ENCODE results near the gene MTRF1L.
"Not testable (repeated sequence)": the region's sequence is repeated elsewhere in the genome, so short reads cannot be mapped to it uniquely, and the experiment has no call there.

MTRF1L gene

GRCh38 chr6:152975204-152975915, 27.1 kb downstream of the MTRF1L start:
- H3K4me1 Mint-ChIP-seq, result peaks cover 14% of the 10 kb centered on the region
- ATAC-seq (ENCODE audit: low read depth), result peak; percentile 42

GRCh38 chr6:152973916-152974315, 28.6 kb downstream of the MTRF1L start:
- Mint-ChIP-seq H3K27ac (no peak overlapping the region), H3K4me3 (no peak overlapping the region), H3K36me3 (peaks cover 37% of the 10 kb centered on the region), H3K27me3 (no peaks in the 10 kb centered on the region), H3K4me1 (peaks cover 11% of the 10 kb centered on the region), H3K9me3 (peaks cover 6% of the 10 kb centered on the region)
- DNase-seq (ENCODE audit: low spot score in 2 of 2) (no peak), ATAC-seq (ENCODE audit: low read depth) (no peak)

More at GRCh38 chr6:152975204-152975915, 27.1 kb downstream of the MTRF1L start:
- Mint-ChIP-seq H3K36me3 (peaks cover 29% of the 10 kb centered on the region), H3K27me3 (no peaks in the 10 kb centered on the region), H3K27ac (peak overlapping the region; percentile 53), H3K9me3 (no peaks in the 10 kb centered on the region), H3K4me3 (no peak overlapping the region)
- no peak for DNase-seq (ENCODE audit: low spot score in 2 of 2)

GRCh38 chr6:152969688-152970418, 32.7 kb downstream of the MTRF1L start:
- no peak overlapping the region for H3K4me3 Mint-ChIP-seq
- no peaks in the 10 kb centered on the region for H3K27me3 Mint-ChIP-seq
- H3K36me3 Mint-ChIP-seq, result peaks cover 24% of the 10 kb centered on the region
- ATAC-seq (ENCODE audit: low read depth) (no peak), DNase-seq (ENCODE audit: low spot score in 2 of 2) (no peak)
- H3K9me3 Mint-ChIP-seq, result peaks cover 8% of the 10 kb centered on the region
- no peak overlapping the region for H3K27ac Mint-ChIP-seq
- no peaks in the 10 kb centered on the region for H3K4me1 Mint-ChIP-seq

- DNase-seq (ENCODE audit: low spot score in 2 of 2); H3K27ac Mint-ChIP-seq; H3K9me3 Mint-ChIP-seq; ATAC-seq (ENCODE audit: low read depth); H3K4me3 Mint-ChIP-seq; H3K27me3 Mint-ChIP-seq; H3K4me1 Mint-ChIP-seq: not testable (repeated sequence)
- H3K36me3 Mint-ChIP-seq, result peaks cover 17% of the 10 kb centered on the region
Measured at GRCh38 chr6:152966168-152966894, 36.2 kb downstream of the MTRF1L start.

- H3K27me3 Mint-ChIP-seq, result peaks cover 8% of the 10 kb centered on the region
- H3K4me3 Mint-ChIP-seq, result no peak overlapping the region
- ATAC-seq (ENCODE audit: low read depth), result no peak
- H3K4me1 Mint-ChIP-seq, result no peaks in the 10 kb centered on the region
- H3K9me3 Mint-ChIP-seq, result no peaks in the 10 kb centered on the region
- no peak overlapping the region for H3K27ac Mint-ChIP-seq
- H3K36me3 Mint-ChIP-seq, result peaks cover 2% of the 10 kb centered on the region
- DNase-seq (ENCODE audit: low spot score in 2 of 2), result no peak
Measured at GRCh38 chr6:152959333-152959732, 43.2 kb downstream of the MTRF1L start.

GRCh38 chr6:152957796-152958195, 44.7 kb downstream of the MTRF1L start:
- H3K36me3 Mint-ChIP-seq, result peaks cover 2% of the 10 kb centered on the region
- no peaks in the 10 kb centered on the region for H3K4me1 Mint-ChIP-seq
- no peak for DNase-seq (ENCODE audit: low spot score in 2 of 2)
- H3K4me3 Mint-ChIP-seq, result no peak overlapping the region
- no peak for ATAC-seq (ENCODE audit: low read depth)
- peaks cover 8% of the 10 kb centered on the region for H3K27me3 Mint-ChIP-seq
- H3K27ac Mint-ChIP-seq, result no peak overlapping the region
- H3K9me3 Mint-ChIP-seq, result no peaks in the 10 kb centered on the region

GRCh38 chr6:152954443-152954842, 48.1 kb downstream of the MTRF1L start:
- DNase-seq (ENCODE audit: low spot score in 2 of 2) (no peak), ATAC-seq (ENCODE audit: low read depth) (no peak)
- H3K4me3 Mint-ChIP-seq, result no peak overlapping the region
- H3K27me3 Mint-ChIP-seq, result peaks cover 6% of the 10 kb centered on the region
- H3K9me3 Mint-ChIP-seq, result no peaks in the 10 kb centered on the region
- no peaks in the 10 kb centered on the region for H3K36me3 Mint-ChIP-seq
- H3K27ac Mint-ChIP-seq, result no peak overlapping the region
- no peaks in the 10 kb centered on the region for H3K4me1 Mint-ChIP-seq

- ATAC-seq (ENCODE audit: low read depth) (no peak), DNase-seq (ENCODE audit: low spot score in 2 of 2) (no peak)
- no peak overlapping the region for H3K4me3 Mint-ChIP-seq
- no peaks in the 10 kb centered on the region for H3K36me3 Mint-ChIP-seq
- no peak overlapping the region for H3K27ac Mint-ChIP-seq
- peaks cover 6% of the 10 kb centered on the region for H3K27me3 Mint-ChIP-seq
- no peaks in the 10 kb centered on the region for H3K9me3 Mint-ChIP-seq
- peaks cover 4% of the 10 kb centered on the region for H3K4me1 Mint-ChIP-seq
Measured at GRCh38 chr6:152952866-152953509, 49.5 kb downstream of the MTRF1L start.

- Mint-ChIP-seq H3K36me3 (no peaks in the 10 kb centered on the region), H3K27me3 (peaks cover 6% of the 10 kb centered on the region), H3K4me3 (no peak overlapping the region), H3K9me3 (no peaks in the 10 kb centered on the region), H3K4me1 (peaks cover 6% of the 10 kb centered on the region), H3K27ac (no peak overlapping the region)
- no peak for ATAC-seq (ENCODE audit: low read depth)
- no peak for DNase-seq (ENCODE audit: low spot score in 2 of 2)
Measured at GRCh38 chr6:152952045-152952444, 50.5 kb downstream of the MTRF1L start.

- Mint-ChIP-seq H3K4me1 (peaks cover 6% of the 10 kb centered on the region), H3K36me3 (no peaks in the 10 kb centered on the region), H3K9me3 (no peaks in the 10 kb centered on the region), H3K4me3 (no peak overlapping the region), H3K27me3 (peaks cover 3% of the 10 kb centered on the region), H3K27ac (no peak overlapping the region)
- no peak for DNase-seq (ENCODE audit: low spot score in 2 of 2)
- no peak for ATAC-seq (ENCODE audit: low read depth)
Measured at GRCh38 chr6:152950240-152950639, 52.3 kb downstream of the MTRF1L start.

- peaks cover 6% of the 10 kb centered on the region for H3K4me1 Mint-ChIP-seq
- peaks cover 4% of the 10 kb centered on the region for H3K27me3 Mint-ChIP-seq
- ATAC-seq (ENCODE audit: low read depth), result peak; percentile 68
- no peak overlapping the region for H3K27ac Mint-ChIP-seq
- DNase-seq (ENCODE audit: low spot score in 2 of 2), result no peak
- peak overlapping the region; percentile 9 for H3K4me3 Mint-ChIP-seq
- no peaks in the 10 kb centered on the region for H3K36me3 Mint-ChIP-seq
- no peaks in the 10 kb centered on the region for H3K9me3 Mint-ChIP-seq
Measured at GRCh38 chr6:152948150-152948768, 54.2 kb downstream of the MTRF1L start.

GRCh38 chr6:152946995-152947394, 55.5 kb downstream of the MTRF1L start:
- Mint-ChIP-seq H3K4me3 (no peak overlapping the region), H3K27ac (no peak overlapping the region), H3K36me3 (no peaks in the 10 kb centered on the region), H3K4me1 (peaks cover 6% of the 10 kb centered on the region), H3K27me3 (peaks cover 4% of the 10 kb centered on the region), H3K9me3 (no peaks in the 10 kb centered on the region)
- no peak for ATAC-seq (ENCODE audit: low read depth)
- DNase-seq (ENCODE audit: low spot score in 2 of 2), result no peak

GRCh38 chr6:152946484-152946883, 56.0 kb downstream of the MTRF1L start:
- H3K27ac Mint-ChIP-seq, result no peak overlapping the region
- ATAC-seq (ENCODE audit: low read depth) (no peak), DNase-seq (ENCODE audit: low spot score in 2 of 2) (no peak)
- H3K27me3 Mint-ChIP-seq, result peaks cover 4% of the 10 kb centered on the region
- peaks cover 6% of the 10 kb centered on the region for H3K4me1 Mint-ChIP-seq
- no peak overlapping the region for H3K4me3 Mint-ChIP-seq
- H3K36me3 Mint-ChIP-seq, result no peaks in the 10 kb centered on the region
- no peaks in the 10 kb centered on the region for H3K9me3 Mint-ChIP-seq

Measured in memory B cell (primary cell).